Testis (tissue), 3 donors: ENCODE results near the gene ARID3A. TPM values are rescaled to one million over a fixed set of nuclear protein-coding genes. Genes with fewer than 3 reads are reported as not detected.

Experiments
- DNase-seq: peaks from one replicate; pipeline ENCODE4 v3.0.0-alpha.2; 2019
- H3K27ac ChIP-seq, 2 donors: fragments of 200-600 bp; sonication (generic); one replicate each; pipeline ENCODE4 v1.5.1; 2019
- H3K27me3 ChIP-seq: fragments of 200-600 bp; sonication (generic); one replicate; pipeline ENCODE4 v1.5.1; 2019
- H3K36me3 ChIP-seq: fragments of 200-600 bp; sonication (generic); one replicate; pipeline ENCODE4 v1.5.1; 2017; ENCODE audit warnings: low read depth; ENCODE audit errors: missing control alignments
- H3K4me1 ChIP-seq: fragments of 200-600 bp; sonication (generic); one replicate; pipeline ENCODE4 v1.5.1; 2019
- H3K4me3 ChIP-seq, 2 donors: fragments of 200-600 bp; sonication (generic); one replicate each; pipeline ENCODE4 v1.5.1; 2017 to 2019
- H3K9me3 ChIP-seq: fragments of 200-600 bp; sonication (generic); one replicate; pipeline ENCODE4 v1.5.1; 2017
- POLR2A ChIP-seq: fragments of 450-650 bp; IDR thresholded peaks from one replicate; pipeline ENCODE4 v1.6.1; 2017; ENCODE audit warnings: antibody characterized with exemption, mild to moderate bottlenecking, moderate library complexity
- WGBS, 2 donors: methylation state at CpG; one replicate each; pipeline ENCODE4 v1.1.5; 2018; 5-methylcytosine and 5-hydroxymethylcytosine counted together
- intact Hi-C: fragments of 100-400 bp; cut with DNase I; formaldehyde crosslinking; loops from one replicate; pipeline ENCODE4 v1.15.1; 2023; ENCODE audit warnings: low total_unique reads
- polyA plus RNA-seq: library from polyadenylated mRNA; stranded (reverse); fragments of 350-450 nt; fragmentation: Illumina TruSeq; extraction: RNeasy Lipid Tissue Mini Kit (QIAGEN cat#74804); gene quantifications from one replicate; pipeline ENCODE4 v1.2.3, GENCODE V29; 2014; ENCODE audit warnings: low read depth, low replicate concordance; ENCODE audit not compliant: insufficient read depth
- total RNA-seq, 2 donors: library from RNA; depleted of rRNA; stranded (reverse); fragments of >200 nt; gene quantifications; one replicate each; pipeline ENCODE4 v1.2.3, GENCODE V29; 2016
- TF ChIP-seq, protein P1 (sequence below), 3 experiments: fragments of 450-650 bp in 2 of 3; fragments of 200-600 bp in 1 of 3; sonication (generic) in 1 of 3; IDR thresholded peaks; one replicate each; pipeline ENCODE4 v1.5.1; 2016 to 2019; ENCODE audit warnings: antibody characterized with exemption in 3 of 3, mild to moderate bottlenecking in 2 of 3, moderate library complexity in 1 of 3

ARID3A gene
- total and polyA plus RNA-seq, 3 donors from 2014 or later, result 15.3 to 38.2 (median 26.5) TPM

DNA sequence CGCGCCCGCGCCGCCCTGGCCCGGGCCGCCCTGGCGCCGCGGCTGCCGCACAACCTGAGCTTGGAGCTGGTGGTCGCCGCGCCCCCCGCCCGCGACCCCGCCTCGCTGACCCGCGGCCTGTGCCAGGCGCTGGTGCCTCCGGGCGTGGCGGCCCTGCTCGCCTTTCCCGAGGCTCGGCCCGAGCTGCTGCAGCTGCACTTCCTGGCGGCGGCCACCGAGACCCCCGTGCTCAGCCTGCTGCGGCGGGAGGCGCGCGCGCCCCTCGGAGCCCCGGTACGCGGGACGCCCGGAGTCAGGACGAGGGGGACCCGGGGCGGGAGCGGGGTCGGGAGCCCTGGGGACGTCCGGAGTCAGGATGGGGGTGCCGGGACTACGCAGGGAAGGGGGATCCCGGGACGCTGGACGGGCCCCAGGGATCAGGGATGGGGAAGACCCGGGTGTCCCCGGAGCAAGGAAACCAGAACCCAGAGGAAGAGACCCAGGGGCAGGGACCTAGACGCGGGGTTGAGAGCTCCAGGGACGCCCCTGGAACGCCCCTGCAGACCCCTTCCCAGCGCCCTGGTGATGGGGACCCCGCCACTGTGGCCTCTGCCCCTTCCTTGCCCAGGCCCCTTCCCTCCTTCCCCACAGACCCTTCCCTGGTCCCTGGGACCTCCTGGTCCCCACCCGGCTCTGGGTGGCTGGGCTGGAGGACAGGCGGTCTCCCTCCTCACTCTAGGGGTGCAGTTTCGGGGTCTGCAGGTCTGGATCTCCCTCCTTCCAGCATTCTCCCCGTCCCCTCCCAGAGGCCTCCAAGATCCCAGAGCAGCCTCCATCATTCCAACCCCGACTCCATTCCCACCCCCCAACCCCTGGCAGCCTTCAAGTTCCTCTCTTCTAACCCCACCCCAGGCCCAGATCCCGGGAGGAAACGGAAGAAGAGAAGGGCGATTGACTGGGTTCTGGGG, 75.0 kb downstream of the ARID3A start:
- Histone ChIP-seq H3K27ac (no peak overlapping the region), H3K27me3 (no peaks in the 10 kb centered on the region), H3K4me3 (no peak overlapping the region), H3K36me3 (no peaks in the 10 kb centered on the region), H3K4me1 (peaks cover 7% of the 10 kb centered on the region), H3K9me3 (no peaks in the 10 kb centered on the region)
- no peak for DNase-seq
- TF ChIP-seq, protein P1, sequence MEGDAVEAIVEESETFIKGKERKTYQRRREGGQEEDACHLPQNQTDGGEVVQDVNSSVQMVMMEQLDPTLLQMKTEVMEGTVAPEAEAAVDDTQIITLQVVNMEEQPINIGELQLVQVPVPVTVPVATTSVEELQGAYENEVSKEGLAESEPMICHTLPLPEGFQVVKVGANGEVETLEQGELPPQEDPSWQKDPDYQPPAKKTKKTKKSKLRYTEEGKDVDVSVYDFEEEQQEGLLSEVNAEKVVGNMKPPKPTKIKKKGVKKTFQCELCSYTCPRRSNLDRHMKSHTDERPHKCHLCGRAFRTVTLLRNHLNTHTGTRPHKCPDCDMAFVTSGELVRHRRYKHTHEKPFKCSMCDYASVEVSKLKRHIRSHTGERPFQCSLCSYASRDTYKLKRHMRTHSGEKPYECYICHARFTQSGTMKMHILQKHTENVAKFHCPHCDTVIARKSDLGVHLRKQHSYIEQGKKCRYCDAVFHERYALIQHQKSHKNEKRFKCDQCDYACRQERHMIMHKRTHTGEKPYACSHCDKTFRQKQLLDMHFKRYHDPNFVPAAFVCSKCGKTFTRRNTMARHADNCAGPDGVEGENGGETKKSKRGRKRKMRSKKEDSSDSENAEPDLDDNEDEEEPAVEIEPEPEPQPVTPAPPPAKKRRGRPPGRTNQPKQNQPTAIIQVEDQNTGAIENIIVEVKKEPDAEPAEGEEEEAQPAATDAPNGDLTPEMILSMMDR (IDR thresholded peaks at IDR 0.05), result no peak
- no peak for TF ChIP-seq POLR2A
- intact Hi-C loops, result no loop called here
- 4 to 6% methylated on average over 11 to 34 of the region's 73 CpGs for WGBS, 2 donors

DNA sequence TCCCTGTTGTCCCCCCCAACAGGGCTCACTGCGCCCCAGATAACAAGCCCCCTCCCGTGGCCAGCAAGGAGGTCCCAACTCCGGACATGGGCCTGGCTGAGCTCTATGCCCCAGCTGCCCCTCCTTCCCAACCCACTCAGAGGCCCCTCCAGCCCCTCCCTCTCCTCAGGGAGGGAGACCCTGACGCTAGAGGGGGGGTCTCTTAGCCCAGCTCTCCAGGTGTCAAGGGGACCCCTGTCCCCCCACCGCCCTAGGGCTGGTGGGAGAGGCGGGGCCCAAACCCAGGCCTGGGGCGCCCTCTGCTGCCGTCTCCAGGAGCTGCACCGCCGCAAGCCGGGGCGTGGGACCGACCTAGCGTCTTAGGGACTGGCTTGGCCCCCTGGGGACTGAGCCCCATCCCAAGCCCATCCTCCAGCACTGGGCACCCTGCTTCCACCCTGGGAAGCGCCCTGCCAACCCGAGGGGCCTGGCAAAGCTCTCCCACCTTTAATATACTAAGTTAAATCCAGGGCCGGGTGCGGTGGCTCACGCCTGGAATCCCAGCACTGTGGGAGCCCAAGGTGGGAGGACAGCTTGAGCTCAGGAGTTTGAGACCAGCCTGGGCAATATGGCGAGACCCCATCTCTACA, 75.8 kb downstream of the ARID3A start:
- Histone ChIP-seq H3K36me3 (no peaks in the 10 kb centered on the region), H3K9me3 (no peaks in the 10 kb centered on the region), H3K27ac (no peak overlapping the region), H3K4me1 (no peaks in the 10 kb centered on the region), H3K4me3 (no peak overlapping the region), H3K27me3 (no peaks in the 10 kb centered on the region)
- 4 to 13% methylated on average over 8 to 18 of the region's 20 CpGs for WGBS, 2 donors
- no peak for TF ChIP-seq POLR2A
- TF ChIP-seq, protein P1 (IDR thresholded peaks at IDR 0.05), result peak; percentile 69 to 88 (median 86)
- intact Hi-C loops, result no loop called here
- DNase-seq, result peak; percentile 65

DNA sequence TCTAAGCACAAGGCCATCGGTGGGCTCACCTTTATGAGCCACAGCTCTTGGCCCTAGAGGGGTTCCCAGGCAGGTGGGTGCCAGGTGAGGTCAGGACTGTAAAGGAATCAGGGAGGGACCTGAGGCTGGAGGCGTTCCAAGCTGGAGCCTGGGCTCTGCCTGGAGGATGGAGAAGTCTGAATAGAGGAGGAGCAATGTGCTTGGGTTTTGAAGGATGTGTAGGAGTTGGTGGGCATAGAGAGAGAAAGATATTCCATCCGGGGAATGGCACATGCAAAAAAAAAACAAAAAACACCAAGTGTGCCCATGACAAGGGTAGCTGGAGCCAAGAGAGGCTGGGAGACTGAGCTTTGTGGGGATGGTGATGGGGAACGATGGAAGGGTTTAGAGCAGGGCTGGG, 76.8 kb downstream of the ARID3A start:
- Histone ChIP-seq H3K9me3 (no peaks in the 10 kb centered on the region), H3K4me3 (no peak overlapping the region), H3K36me3 (no peaks in the 10 kb centered on the region), H3K4me1 (no peaks in the 10 kb centered on the region), H3K27me3 (no peaks in the 10 kb centered on the region), H3K27ac (no peak overlapping the region)
- DNase-seq, result no peak
- WGBS, 2 donors, result 73 to 84% methylated on average over 4 of the region's 4 CpGs
- TF ChIP-seq, protein P1 (IDR thresholded peaks at IDR 0.05), result no peak
- TF ChIP-seq POLR2A, result no peak
- intact Hi-C loops, result no loop called here

DNA sequence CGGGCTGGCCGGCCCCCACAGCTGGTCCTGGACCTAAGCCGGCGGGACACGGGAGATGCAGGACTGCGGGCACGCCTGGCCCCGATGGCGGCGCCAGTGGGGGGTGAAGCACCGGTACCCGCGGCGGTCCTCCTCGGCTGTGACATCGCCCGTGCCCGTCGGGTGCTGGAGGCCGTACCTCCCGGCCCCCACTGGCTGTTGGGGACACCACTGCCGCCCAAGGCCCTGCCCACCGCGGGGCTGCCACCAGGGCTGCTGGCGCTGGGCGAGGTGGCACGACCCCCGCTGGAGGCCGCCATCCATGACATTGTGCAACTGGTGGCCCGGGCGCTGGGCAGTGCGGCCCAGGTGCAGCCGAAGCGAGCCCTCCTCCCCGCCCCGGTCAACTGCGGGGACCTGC, 77.4 kb downstream of the ARID3A start:
- no peaks in the 10 kb centered on the region for H3K27me3 ChIP-seq
- no peaks in the 10 kb centered on the region for H3K9me3 ChIP-seq
- 88% methylated on average over 37 of the region's 37 CpGs; no CpG with 5 or more reads in 1 of the 2 donors for WGBS, 2 donors
- H3K4me1 ChIP-seq, result no peaks in the 10 kb centered on the region
- intact Hi-C loops, result no loop called here
- no peak for DNase-seq
- H3K36me3 ChIP-seq, result no peaks in the 10 kb centered on the region
- H3K27ac ChIP-seq, result no peak overlapping the region
- TF ChIP-seq POLR2A, result no peak
- TF ChIP-seq, protein P1 (IDR thresholded peaks at IDR 0.05), result no peak
- no peak overlapping the region for H3K4me3 ChIP-seq
